Neural progenitor cell (in vitro differentiated cells): Measurements from ENCODE around the gene CD3D. TPM values are rescaled to one million over a fixed set of nuclear protein-coding genes. Genes with fewer than 3 reads are reported as not detected.

Experiments
- DNase-seq: peaks from one replicate; pipeline ENCODE4 v3.0.0-alpha.2; 2016; ENCODE audit warnings: low spot score
- H2AFZ ChIP-seq: fragments of 200-600 bp; sonication (generic); replicated peaks from 2 replicates; pipeline ENCODE4 v1.6.1; 2016; ENCODE audit warnings: antibody characterized with exemption
- H3F3A ChIP-seq: fragments of 200-600 bp; sonication (generic); 2 replicates; pipeline ENCODE4 v1.6.1; 2016; ENCODE audit warnings: antibody characterized with exemption, low read depth
- H3K27ac ChIP-seq: fragments of 200-600 bp; sonication (generic); 2 replicates; pipeline ENCODE4 v1.5.1; 2016; ENCODE audit warnings: mild to moderate bottlenecking
- H3K27me3 ChIP-seq: fragments of 200-600 bp; sonication (generic); 2 replicates; pipeline ENCODE4 v1.6.1; 2016; ENCODE audit warnings: mild to moderate bottlenecking, moderate library complexity
- H3K36me3 ChIP-seq: fragments of 200-600 bp; sonication (generic); 2 replicates; pipeline ENCODE4 v1.5.1; 2016
- H3K4me1 ChIP-seq: fragments of 200-600 bp; sonication (generic); 2 replicates; pipeline ENCODE4 v1.6.1; 2016; ENCODE audit warnings: mixed run types
- H3K4me2 ChIP-seq: fragments of 200-600 bp; sonication (generic); 2 replicates; pipeline ENCODE4 v1.6.1; 2016
- H3K4me3 ChIP-seq: fragments of 200-600 bp; sonication (generic); 2 replicates; pipeline ENCODE4 v1.5.1; 2016
- H3K79me2 ChIP-seq: fragments of 200-600 bp; sonication (generic); 2 replicates; pipeline ENCODE4 v1.6.1; 2016; ENCODE audit warnings: low read depth
- H3K9ac ChIP-seq: fragments of 200-600 bp; sonication (generic); 2 replicates; pipeline ENCODE4 v1.6.1; 2016
- H3K9me3 ChIP-seq: fragments of 200-600 bp; sonication (generic); 2 replicates; pipeline ENCODE4 v1.5.1; 2016; ENCODE audit warnings: low read depth
- H4K20me1 ChIP-seq: fragments of 200-600 bp; sonication (generic); 2 replicates; pipeline ENCODE4 v1.6.1; 2016; ENCODE audit warnings: low read depth
- H3K27ac Mint-ChIP-seq: 3 replicates; pipeline ENCODE4 v1.8.0; 2021; ENCODE audit warnings: mixed read lengths
- H3K27me3 Mint-ChIP-seq: 2 replicates; pipeline ENCODE4 v1.8.0; 2022; ENCODE audit warnings: low read depth, mild to moderate bottlenecking, inconsistent platforms, moderate library complexity, mixed read lengths; ENCODE audit not compliant: insufficient read depth
- H3K36me3 Mint-ChIP-seq: 3 replicates; pipeline ENCODE4 v1.8.0; 2021; ENCODE audit warnings: mixed read lengths
- H3K4me1 Mint-ChIP-seq: 3 replicates; pipeline ENCODE4 v1.8.0; 2021; ENCODE audit warnings: mixed read lengths
- H3K4me3 Mint-ChIP-seq: 3 replicates; pipeline ENCODE4 v1.8.0; 2021; ENCODE audit warnings: mild to moderate bottlenecking, moderate library complexity, mixed read lengths
- H3K9me3 Mint-ChIP-seq: 3 replicates; pipeline ENCODE4 v1.8.0; 2020; ENCODE audit warnings: mixed read lengths
- CTCF ChIP-seq: fragments of 200-600 bp; sonication (generic); IDR thresholded peaks from 2 replicates; pipeline ENCODE4 v1.5.1; 2017; ENCODE audit warnings: antibody characterized with exemption, mild to moderate bottlenecking
- EZH2 ChIP-seq: fragments of 200-600 bp; sonication (generic); IDR thresholded peaks from 2 replicates; pipeline ENCODE4 v1.6.1; 2017; ENCODE audit warnings: antibody characterized with exemption, mild to moderate bottlenecking, moderate library complexity
- EZH2phosphoT487 ChIP-seq: fragments of 200-600 bp; sonication (generic); IDR thresholded peaks from 2 replicates; pipeline ENCODE4 v1.6.1; 2017; ENCODE audit warnings: antibody characterized with exemption
- total RNA-seq: library from RNA; depleted of rRNA; stranded (reverse); fragments of >200 nt; gene quantifications from 2 replicates; pipeline ENCODE4 v1.2.3, GENCODE V29; 2015; ENCODE audit warnings: low replicate concordance

CD3D gene
- total RNA-seq, 1 donor from 2014 or later, result not detected

- H3K4me1 Mint-ChIP-seq, result peaks cover 4% of the 10 kb centered on the region
- H4K20me1 ChIP-seq, result no peaks in the 10 kb centered on the region
- H3K4me3 Mint-ChIP-seq, result no peak overlapping the region
- DNase-seq, result no peak
- H3K27ac ChIP-seq, result no peak overlapping the region
- no peak overlapping the region for H3K27ac Mint-ChIP-seq
- no peak overlapping the region for H3K9ac ChIP-seq
- TF ChIP-seq CTCF (no peak), EZH2 (no peak), EZH2phosphoT487 (no peak)
- no peaks in the 10 kb centered on the region for H3K27me3 Mint-ChIP-seq
- no peaks in the 10 kb centered on the region for H3K9me3 ChIP-seq
- peaks cover 18% of the 10 kb centered on the region for H3K79me2 ChIP-seq
- no peak overlapping the region for H2AFZ ChIP-seq
- no peaks in the 10 kb centered on the region for H3K9me3 Mint-ChIP-seq
- H3K36me3 Mint-ChIP-seq, result peaks cover 10% of the 10 kb centered on the region
- H3K36me3 ChIP-seq, result peaks cover 3% of the 10 kb centered on the region
- H3K4me3 ChIP-seq, result no peak overlapping the region
- H3K27me3 ChIP-seq, result no peaks in the 10 kb centered on the region
- no peaks in the 10 kb centered on the region for H3F3A ChIP-seq
- H3K4me2 ChIP-seq, result no peak overlapping the region
- no peaks in the 10 kb centered on the region for H3K4me1 ChIP-seq
Observed at GRCh38 chr11:118364956-118365615, 22.6 kb upstream of the CD3D start.

GRCh38 chr11:118359295-118359958 is 16.9 kb upstream of the CD3D start, which contains the start of gene UBE4A:
Gene UBE4A, plus strand, starts transcription at chr11:118359600. Its CDS starts 5,481 bp downstream, at chr11:118365081.
- Histone ChIP-seq H3K79me2 (peaks cover 23% of the 10 kb centered on the region), H3K9me3 (no peaks in the 10 kb centered on the region), H3K9ac (peak within 1 kb of the TSS; percentile 73), H3K4me1 (no peaks in the 10 kb centered on the region), H3K27me3 (peaks cover 24% of the 10 kb centered on the region), H3K4me3 (peak within 1 kb of the TSS; percentile 77), H3K4me2 (peak within 1 kb of the TSS; percentile 85), H2AFZ (peak within 1 kb of the TSS; percentile 86), H3K36me3 (no peaks in the 10 kb centered on the region), H4K20me1 (no peaks in the 10 kb centered on the region), H3K27ac (no peak within 1 kb of the TSS), H3F3A (peaks cover 28% of the 10 kb centered on the region)
- H3K4me1 Mint-ChIP-seq, result peaks cover 4% of the 10 kb centered on the region
- peak; percentile 96 for DNase-seq
- peaks cover 7% of the 10 kb centered on the region for H3K27me3 Mint-ChIP-seq
- H3K27ac Mint-ChIP-seq, result peak within 1 kb of the TSS; percentile 17
- peaks cover 2% of the 10 kb centered on the region for H3K9me3 Mint-ChIP-seq
- no peak for TF ChIP-seq EZH2phosphoT487
- TF ChIP-seq EZH2, result no peak
- TF ChIP-seq CTCF, result no peak
- peak within 1 kb of the TSS; percentile 95 for H3K4me3 Mint-ChIP-seq
- no peaks in the 10 kb centered on the region for H3K36me3 Mint-ChIP-seq

- Histone ChIP-seq H3K4me1 (no peaks in the 10 kb centered on the region), H3K27ac (no peak overlapping the region), H4K20me1 (no peaks in the 10 kb centered on the region), H3K9me3 (no peaks in the 10 kb centered on the region), H3K36me3 (no peaks in the 10 kb centered on the region), H2AFZ (no peak overlapping the region), H3K79me2 (peaks cover 23% of the 10 kb centered on the region), H3F3A (peaks cover 30% of the 10 kb centered on the region), H3K27me3 (peaks cover 24% of the 10 kb centered on the region), H3K9ac (no peak overlapping the region), H3K4me2 (no peak overlapping the region), H3K4me3 (no peak overlapping the region)
- Mint-ChIP-seq H3K9me3 (peaks cover 2% of the 10 kb centered on the region), H3K27me3 (peaks cover 7% of the 10 kb centered on the region), H3K27ac (no peak overlapping the region), H3K36me3 (no peaks in the 10 kb centered on the region), H3K4me3 (no peak overlapping the region), H3K4me1 (peaks cover 4% of the 10 kb centered on the region)
- DNase-seq, result no peak
- TF ChIP-seq EZH2phosphoT487 (no peak), EZH2 (no peak), CTCF (no peak)
Observed at GRCh38 chr11:118358071-118358470, 15.6 kb upstream of the CD3D start.
